Ammon's horn (tissue), 1 donor: ENCODE measurements around the gene RASGEF1B.
A peak's percentile ranks its signal among the peaks of the same experiment; 100 is the strongest.
"Not testable (repeated sequence)": the region's sequence is repeated elsewhere in the genome, so short reads cannot be mapped to it uniquely, and the experiment has no call there.

Source experiments
- DNase-seq: peaks from one replicate; pipeline ENCODE4 v3.0.0-alpha.2; 2016; ENCODE audit warnings: low spot score

The RASGEF1B gene

DNA sequence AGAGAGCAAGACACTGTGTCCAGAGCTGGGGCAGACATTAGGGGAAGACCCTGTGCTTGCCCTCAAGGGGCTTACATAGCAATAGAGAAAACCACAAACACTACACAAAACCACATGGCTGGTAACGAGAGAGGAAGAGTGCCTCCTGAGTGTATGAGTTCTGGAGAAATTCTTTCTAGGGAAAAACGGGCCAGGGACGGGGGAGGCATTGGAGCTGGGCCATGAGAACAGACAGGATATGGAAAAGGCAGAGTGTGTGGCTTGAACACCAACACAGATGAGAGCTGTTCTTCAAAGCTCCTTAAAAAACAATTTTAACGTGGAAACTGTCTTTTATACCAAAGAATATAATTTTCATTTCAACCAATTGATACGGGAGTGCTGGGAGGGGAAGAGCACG lies 42.7 kb downstream of the RASGEF1B start:
- DNase-seq = peak; percentile 42

DNA sequence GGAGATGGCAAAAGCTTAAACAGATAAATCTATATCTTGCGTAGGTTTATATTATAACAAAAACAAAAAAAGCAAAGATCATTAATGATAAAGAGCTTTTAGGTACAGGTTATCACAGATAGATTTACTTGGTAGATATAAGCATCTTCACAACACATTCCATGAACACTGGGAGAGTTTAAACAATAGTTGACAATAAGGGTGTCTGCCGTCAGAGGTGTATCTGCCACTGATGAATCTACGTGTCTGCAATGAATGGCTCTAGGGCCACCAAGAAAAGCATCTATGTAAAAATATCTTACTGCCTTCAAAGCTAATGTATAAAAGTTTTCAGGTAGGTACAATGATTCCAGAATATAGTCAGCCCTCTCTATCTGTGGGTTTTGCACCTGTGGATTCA lies 43.7 kb downstream of the RASGEF1B start:
- DNase-seq = no peak

DNA sequence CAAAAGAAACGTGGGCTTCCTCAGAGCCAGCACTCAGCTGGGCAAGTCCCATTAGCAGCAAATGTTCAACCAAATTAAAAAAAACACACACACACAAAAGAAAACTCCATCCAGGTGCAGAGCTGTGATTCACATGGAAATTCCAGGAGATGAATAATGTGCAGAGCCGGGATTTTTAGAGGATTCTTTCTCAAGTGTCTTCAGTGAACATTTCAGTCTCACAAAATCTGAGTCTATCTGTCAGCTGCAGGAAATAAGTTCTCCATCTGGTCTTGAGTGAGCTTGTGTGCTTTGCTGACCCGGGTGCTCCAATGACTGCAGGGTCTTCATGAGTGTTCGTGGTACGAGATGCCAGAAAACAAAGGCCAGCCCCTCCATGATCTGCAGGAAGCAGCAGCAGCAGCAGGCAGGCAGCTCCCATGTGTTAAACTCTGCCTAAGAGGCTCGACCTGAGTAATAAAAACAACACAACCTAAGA lies 44.3 kb downstream of the RASGEF1B start:
- DNase-seq = peak; percentile 26

DNA sequence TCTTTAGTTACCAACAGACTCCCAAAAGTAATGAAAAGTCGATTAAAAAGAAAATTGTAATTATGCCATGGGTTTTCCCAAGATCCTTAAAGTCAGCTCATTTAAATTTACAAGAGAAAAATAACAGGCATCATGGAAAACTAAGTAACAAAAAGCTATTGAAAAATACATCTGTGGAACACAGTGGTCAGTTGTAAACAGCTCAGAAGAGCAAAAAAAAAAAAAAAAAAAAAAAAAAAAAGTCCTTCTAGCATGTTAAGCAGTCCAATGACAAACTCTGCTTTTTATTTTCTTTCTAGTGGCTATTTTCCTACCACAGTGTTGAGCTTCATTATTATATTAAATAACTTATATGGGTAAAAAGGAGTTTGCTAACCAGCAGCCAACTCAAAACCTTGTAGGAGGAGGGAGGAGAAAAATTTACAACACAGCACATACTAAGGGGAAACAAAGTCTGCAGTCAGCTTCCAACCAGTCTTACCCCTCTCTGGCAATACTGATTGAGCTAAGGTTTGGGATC lies 44.9 kb downstream of the RASGEF1B start:
- no peak for DNase-seq

DNA sequence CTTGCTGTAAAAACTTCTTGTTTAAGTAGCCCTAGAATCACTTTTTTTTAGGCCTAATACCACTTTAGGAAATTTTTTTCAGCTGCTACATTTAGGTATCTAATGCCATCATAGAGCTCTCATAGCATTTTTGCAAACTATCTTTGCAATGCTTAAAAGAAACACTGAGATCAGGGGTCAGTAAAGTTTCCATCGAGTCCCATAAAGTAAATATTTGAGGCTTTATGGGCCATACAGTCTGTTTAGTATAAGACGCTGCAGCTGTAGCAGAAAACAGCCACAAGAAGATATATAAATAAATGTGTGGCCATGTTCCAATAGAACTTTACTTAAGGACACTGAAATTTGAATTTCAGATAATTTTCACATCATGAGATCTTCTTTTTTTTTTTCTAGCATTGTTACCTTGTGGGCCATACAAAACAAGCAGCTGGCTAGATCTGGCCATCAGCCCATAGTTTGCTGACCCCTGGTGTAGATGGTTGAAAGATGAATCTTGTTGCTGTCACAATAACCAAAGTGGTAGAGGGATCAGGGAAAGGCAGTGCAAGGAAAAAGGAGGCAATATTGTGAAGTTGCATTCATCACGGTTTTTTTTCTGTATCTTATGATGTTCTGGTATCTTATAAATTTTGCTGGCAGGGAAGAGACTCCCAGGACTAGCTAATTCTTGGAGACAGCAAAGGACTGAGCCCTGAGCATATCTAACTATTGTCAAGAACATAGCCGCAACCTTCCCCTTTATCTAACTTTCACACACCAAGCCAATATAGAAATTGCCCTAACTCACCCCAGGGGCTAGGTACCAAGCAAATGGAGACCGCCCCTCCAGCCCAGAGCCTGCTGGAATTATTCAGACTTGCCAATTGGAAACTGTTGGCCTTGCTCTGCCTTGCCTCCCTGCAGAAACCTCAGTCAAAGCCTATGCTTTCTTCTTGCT lies 46.6 kb downstream of the RASGEF1B start:
- DNase-seq = no peak

DNA sequence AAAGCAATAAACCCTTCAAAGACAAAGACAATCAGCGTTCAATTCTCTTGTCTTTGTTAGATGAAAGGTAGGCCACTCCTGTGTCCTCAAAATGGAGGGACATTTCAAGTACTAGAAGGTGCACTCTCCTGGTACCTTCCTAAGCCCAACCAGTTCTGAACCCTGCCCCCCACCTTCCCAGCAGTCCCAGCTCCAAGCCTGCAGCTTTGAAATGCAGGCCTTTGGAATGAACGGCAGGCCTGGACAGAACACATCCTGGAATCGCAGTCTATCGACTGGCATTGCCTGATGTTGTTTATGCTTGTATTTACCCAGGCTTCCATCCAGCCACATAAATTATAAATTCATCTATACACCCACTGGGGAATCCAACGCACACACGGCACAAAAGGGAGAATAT lies 47.4 kb downstream of the RASGEF1B start:
- DNase-seq = no peak

DNA sequence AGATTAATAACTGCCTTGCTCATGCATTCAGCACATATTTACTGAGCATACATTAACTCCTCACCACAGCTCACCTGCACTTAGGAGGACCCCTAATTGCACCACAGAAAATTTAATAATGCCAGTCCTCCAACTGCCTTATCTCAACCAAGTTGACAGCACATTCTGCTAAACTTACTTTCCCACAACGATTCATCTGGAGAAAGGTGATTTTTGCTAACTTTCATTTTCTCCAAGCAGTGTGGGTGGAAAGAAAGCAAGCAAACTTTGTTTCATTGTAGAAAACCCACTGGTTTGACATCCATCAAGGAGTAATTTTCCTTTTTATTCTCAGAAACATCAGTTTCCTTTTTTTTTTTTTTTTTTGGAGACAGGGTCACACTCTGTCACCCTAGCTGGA lies 49.1 kb downstream of the RASGEF1B start:
- no peak for DNase-seq

DNA sequence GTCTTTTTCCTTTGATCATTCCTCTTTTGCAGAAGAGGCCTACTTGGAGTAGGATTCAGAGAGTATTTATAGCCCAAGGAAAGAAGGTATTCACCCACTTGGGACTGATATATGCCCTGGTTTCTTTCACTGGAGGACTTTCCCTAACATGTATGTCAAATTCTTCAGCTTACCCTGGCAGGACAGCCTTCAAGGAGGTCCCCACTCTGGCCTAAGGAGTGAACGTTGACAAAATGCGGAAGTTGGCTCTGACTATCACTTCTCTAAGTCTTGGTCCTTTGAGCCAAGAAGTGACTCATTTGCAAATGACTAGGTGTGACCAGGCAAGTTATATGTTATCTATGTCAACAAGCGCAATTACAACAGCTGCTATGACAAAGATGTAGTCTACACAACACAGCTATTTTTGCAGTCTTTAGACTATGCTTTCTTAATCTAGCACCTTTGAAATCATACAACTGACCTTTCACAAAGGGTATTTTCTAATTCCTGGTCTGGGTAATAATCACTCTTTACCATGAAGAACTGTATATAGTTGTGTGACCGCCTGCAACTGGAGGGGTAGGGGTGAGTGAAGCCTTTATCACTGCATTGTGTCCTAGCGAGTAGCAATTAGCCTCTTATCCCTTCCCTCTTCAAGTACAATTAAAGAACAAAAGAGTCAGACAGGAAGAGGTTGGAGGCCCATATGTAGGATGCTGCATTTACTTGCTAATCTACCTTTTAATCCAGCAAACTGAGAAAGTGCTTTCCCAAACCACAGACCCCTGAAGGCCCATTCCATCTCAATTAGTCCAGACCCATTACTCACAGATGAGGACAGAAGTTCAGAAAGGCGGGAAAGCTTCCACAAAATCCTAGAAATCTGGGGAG lies 50.1 kb downstream of the RASGEF1B start:
- DNase-seq = peak; percentile 34

DNA sequence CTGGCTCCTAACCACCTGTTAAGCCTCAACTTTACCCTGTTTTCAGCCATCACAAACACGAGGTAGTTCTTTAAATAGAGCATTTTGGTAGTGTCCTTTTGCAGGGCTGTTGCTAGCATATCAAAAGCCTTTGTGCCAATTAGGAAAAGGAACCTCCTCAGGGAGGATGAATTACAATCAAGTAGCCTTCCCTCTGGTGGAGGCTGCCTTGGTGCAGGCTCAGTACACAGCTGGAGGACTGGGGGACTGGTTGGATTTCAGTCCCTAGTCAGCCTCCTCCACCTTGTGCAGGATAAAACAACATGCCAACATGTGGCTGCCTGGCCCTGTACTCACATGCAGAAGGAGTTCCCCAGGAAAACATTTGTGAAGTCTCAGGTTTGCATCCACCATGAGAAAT lies 53.1 kb downstream of the RASGEF1B start:
- DNase-seq = no peak

DNA sequence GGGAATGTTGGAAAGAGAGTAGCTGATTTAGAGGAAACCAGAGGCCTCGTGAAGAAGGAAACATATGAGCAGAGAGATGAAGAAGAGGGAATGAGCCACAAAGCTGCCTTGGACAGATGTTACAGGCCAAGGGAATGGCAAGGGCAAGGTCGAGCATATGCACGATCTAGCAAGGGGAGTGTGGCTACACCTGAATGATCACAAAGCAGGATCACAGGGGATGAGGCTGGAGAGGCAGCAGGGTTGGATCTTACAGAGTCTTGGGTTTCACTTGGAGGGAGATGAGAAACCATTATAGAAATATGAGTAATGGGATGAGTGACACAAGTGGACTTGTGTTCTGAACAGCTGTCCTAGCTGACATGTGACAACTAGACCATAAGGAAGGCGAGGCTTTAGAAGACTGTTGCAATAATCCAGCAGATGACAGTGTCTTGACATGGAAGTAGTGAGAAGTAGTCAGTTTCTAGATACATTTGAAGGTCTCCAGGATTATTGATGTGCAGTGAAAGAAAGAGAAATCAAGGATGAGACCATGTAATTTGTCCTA lies 58.7 kb downstream of the RASGEF1B start:
- DNase-seq = no peak

DNA sequence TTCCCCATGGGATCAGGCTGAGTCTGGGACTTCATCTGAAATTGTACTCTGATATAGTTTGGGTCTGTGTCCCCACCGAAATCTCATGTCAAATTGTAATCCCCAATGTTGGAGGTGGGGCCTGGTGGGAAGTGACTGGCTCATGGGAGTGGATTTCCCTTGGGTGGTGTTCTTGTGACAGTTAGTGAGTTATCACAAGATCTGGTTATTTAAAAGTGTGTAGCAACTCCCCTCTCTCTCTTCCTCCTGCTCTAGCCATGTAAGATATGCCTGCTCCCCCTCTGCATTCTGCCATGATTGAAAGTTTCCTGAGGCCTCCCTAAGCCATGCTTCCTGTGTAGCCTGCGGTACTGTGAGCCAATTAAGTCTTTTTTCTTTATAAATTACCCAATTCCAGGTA lies 61.0 kb downstream of the RASGEF1B start:
- DNase-seq = no peak

DNA sequence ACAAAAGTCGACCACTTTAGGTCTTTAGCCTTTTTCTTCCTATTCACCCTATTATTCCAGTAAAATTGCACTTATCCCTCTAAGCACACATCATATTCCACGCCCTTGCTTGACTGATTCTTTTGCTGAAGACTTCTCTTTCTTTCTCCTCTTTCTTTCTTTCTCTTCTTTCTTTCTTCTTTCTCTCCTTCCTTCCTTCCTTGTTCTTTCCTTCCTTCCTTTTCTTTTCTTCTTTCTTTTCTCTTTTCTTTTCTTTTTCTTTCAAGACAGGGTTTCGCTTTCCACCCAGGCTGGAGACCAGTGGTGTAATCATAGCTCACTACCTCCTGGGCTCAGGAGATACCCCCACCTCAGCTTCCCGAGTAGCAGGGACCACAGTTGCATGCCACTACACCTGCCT lies 61.9 kb downstream of the RASGEF1B start:
- DNase-seq = no peak

DNA sequence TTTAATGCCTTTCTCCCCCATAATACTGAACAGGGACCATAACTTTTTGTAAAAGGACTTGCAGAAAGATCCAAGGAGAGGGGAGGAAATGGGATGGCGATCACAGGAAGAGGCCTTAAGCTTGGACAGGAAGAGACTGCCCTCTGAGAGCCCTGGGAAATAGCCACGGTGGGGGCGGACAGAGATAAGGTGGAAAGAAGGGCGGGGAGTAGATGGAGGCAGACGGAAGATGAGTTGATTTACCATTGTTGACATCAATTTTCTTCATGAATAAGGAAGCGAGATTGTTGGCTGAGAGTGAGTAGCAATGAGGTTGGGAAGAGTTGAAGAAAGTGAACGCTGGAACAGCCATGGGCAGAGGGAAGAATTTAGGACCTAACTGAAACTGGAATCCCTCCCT lies 63.4 kb downstream of the RASGEF1B start:
- no peak for DNase-seq

DNA sequence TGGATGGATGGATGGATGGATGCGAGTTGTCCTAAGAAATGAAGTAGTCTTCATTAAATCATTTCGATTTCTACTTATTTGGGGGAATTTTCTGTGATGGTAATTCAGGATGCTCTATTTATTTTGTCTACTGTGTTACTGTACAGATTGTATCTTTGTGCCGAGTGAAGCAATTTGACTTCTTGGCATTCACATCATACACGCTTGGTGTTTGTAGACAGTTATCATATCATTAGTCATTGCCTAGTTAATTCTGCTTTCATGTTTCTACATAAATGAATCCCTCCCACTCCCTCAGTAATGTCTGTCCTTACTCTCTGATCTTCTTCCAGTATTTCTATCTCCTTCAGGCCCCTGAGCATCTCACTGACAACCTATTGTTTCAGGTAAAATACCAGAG lies 64.0 kb downstream of the RASGEF1B start:
- DNase-seq = no peak

DNA sequence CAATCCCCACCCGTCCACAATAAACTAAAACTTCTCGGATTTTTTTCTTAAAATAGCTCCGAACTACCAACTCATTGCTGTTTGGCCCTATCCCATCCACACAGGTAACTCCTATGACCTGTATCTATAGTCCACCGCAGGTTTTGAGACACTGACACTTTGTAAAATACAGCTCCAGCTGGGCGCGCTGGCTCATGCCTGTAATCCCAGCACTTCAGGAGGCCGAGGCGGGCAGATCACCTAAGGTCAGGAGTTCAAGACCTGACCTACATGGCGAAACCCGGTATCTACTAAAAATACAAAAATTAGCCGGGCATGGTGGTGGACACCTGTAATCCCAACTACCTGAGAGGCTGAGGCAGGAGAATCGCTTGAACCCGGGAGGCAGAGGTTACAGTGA lies 65.2 kb downstream of the RASGEF1B start:
- DNase-seq = not testable (repeated sequence)

DNA sequence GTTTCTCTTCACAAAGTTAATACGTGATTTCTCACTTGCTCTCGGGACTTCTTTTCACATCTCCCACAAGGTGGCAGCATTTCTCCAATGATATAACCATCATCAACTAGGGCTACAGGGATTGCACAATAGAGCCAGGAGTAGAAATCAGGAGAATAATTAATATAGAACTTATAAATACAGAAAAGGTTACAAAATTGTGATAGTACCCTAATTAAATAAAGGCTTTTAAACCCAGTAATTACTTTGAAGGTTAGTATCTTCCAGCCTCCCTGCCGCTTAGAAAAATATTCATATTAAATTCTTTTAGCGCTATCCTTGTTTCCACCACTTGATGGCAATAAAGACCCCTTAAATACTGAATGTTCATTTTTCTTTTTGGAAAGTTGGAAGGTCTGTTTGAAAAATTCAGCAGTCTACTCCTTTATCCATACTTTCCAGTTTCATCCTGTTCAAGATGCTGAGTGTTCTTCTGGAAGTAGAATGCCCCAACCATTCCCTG lies 65.8 kb downstream of the RASGEF1B start:
- DNase-seq = peak; percentile 93

DNA sequence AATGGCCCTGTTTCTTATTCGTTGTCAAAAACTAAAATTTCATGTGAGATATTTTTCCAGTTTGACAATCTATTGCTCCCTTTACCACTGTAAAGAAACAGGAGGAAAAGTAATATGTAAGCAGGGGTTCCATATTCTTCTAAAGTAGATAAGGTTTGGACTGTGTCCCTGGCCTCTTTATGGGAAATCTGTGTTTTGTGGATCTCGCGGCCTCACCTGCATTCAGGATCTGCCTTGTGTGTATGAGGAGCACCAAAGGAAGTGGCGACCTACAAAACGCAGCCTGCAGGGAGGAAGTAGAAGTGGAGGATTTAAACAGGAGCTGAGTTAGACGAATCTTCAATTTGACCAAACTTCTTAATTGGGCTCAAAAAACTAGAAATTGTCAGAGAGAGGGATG lies 67.0 kb downstream of the RASGEF1B start:
- no peak for DNase-seq

DNA sequence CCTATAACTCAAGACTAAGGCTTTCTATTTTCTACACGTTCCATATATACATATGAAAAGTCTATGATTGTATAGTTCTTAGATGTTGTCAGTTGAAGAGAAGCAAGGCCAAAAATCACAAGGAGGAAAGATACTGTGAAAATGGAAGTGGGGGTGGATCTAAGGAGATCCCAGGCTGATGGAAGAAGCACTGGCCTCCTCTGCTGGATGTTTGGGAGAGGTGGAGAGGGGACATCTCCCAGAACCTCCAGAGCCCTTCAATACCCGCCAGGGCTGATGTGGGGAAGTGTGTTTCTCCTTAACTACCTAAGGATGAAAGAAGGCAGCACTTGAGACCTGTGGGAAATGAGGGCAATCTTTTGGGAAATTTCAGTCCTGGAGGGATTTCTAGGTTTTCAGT lies 67.4 kb downstream of the RASGEF1B start:
- DNase-seq = no peak

DNA sequence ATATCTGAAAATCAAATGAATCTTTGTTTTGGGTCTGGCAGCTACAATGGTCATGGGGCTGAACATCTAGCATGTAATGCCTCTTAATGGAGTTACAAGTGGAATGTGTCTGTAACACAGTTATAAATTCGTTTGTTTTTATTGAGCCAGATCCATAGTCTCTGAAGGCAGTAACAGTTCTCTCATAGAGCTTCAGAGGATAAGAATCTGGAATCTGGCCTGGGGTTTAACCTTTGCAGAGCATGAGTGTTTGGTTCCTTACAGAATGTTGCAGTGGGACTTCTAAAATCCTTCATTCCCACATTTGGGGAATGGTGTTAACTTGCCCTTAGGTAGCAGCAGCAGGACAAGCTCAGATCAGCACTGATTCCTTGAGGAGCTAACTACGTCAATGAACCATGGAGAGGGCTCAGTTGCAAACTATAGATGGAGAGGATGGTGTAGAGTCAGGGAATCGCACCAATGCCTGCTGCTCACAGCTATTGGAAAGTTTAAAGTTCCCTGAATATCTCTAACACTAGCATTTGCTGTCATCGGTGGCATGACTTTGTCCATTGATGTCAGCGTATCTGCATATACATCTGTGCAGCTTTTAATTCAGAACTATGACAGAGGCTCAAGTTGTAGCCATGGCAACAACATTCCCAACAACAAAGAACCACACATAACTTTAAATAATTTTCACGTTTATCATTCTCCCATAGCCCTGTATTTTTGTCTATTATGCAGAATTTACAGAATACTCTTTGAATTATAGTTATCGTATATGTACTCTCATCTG lies 72.2 kb downstream of the RASGEF1B start:
- no peak for DNase-seq

DNA sequence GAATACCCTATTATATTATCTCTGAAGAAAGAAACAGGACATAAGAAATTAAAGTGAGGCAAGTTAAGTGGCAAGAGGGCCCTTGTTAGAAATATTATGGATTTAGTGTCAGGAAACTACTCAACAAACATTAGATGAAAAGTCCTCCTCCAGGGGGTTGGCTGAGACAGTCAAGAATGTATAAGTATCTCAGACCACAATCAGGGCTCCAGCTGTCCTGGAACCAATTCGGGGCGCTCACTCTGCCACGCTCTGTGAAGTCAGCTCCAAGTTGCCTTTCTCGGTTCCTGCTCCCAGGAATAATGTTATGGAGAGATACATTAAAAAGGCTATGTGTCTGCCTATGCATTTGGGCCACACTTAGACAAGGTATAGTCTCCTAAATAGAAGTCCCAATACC lies 73.3 kb downstream of the RASGEF1B start:
- no peak for DNase-seq

DNA sequence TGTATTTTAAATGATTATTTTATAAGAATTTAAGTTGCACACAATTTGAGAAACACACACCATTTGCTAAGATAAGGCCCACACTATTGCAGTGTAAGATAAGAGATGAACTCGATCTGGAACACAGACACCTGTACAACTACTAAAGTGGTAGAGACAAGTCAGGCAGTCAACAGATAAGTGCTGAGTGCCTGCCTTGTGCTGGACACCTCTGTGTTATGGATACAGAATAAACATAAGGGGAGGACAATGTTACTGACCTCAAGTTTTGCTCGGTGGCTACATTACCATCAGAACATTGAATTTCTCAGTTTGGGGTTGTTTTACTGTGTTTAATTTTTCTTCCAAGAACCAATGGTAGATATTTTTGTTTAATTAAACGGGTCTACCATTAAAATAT lies 74.1 kb downstream of the RASGEF1B start:
- DNase-seq = no peak
